ENCODE results near the gene ATXN3.

ATXN3 gene

GRCh38 chr14:92106143-92106926 lies at the start of gene ATXN3:
Gene ATXN3 (minus strand): TSS chr14:92106582. CDS start chr14:92106552, 30 bp downstream.
- peak; percentile 96 for DNase-seq (ENCODE audit: low spot score)
- in situ Hi-C loops (cut with MboI; ENCODE audit: low pct_unique_long_range_greater_than_20kb, low sequenced_read_pairs, unreplicated experiment), result no loop called here
- TF ChIP-seq CTCF (IDR thresholded peaks at IDR 0.05; ENCODE audit: extremely low read depth, insufficient read depth, missing control alignments), result peak; percentile 86

GRCh38 chr14:92154283-92154942 lies 48.0 kb upstream of the ATXN3 start:
- in situ Hi-C loops (cut with MboI; ENCODE audit: low pct_unique_long_range_greater_than_20kb, low sequenced_read_pairs, unreplicated experiment), result no loop called here
- no peak for DNase-seq (ENCODE audit: low spot score)
- TF ChIP-seq CTCF (IDR thresholded peaks at IDR 0.05; ENCODE audit: extremely low read depth, insufficient read depth, missing control alignments), result no peak

GRCh38 chr14:92153581-92153980 lies 47.2 kb upstream of the ATXN3 start:
- in situ Hi-C loops (cut with MboI; ENCODE audit: low pct_unique_long_range_greater_than_20kb, low sequenced_read_pairs, unreplicated experiment), result no loop called here
- DNase-seq (ENCODE audit: low spot score), result no peak

GRCh38 chr14:92144708-92145107 lies 38.3 kb upstream of the ATXN3 start:
- in situ Hi-C loops (cut with MboI; ENCODE audit: low pct_unique_long_range_greater_than_20kb, low sequenced_read_pairs, unreplicated experiment), result loop anchor here (25.0 kb wide), 1 partner anchor 543 kb away; no protein-coding TSS in a partner anchor
- DNase-seq (ENCODE audit: low spot score), result no peak
- TF ChIP-seq CTCF (IDR thresholded peaks at IDR 0.05; ENCODE audit: extremely low read depth, insufficient read depth, missing control alignments), result no peak

More at GRCh38 chr14:92153581-92153980, 47.2 kb upstream of the ATXN3 start:
- TF ChIP-seq CTCF (IDR thresholded peaks at IDR 0.05; ENCODE audit: extremely low read depth, insufficient read depth, missing control alignments), result no peak

GRCh38 chr14:92143962-92144361 lies 37.6 kb upstream of the ATXN3 start:
- in situ Hi-C loops (cut with MboI; ENCODE audit: low pct_unique_long_range_greater_than_20kb, low sequenced_read_pairs, unreplicated experiment), result loop anchor here (25.0 kb wide), 1 partner anchor 543 kb away; no protein-coding TSS in a partner anchor
- no peak for TF ChIP-seq CTCF (IDR thresholded peaks at IDR 0.05; ENCODE audit: extremely low read depth, insufficient read depth, missing control alignments)
- no peak for DNase-seq (ENCODE audit: low spot score)

GRCh38 chr14:92143309-92143708 lies 36.9 kb upstream of the ATXN3 start:
- DNase-seq (ENCODE audit: low spot score), result no peak
- no peak for TF ChIP-seq CTCF (IDR thresholded peaks at IDR 0.05; ENCODE audit: extremely low read depth, insufficient read depth, missing control alignments)
- in situ Hi-C loops (cut with MboI; ENCODE audit: low pct_unique_long_range_greater_than_20kb, low sequenced_read_pairs, unreplicated experiment), result loop anchor here (25.0 kb wide), 1 partner anchor 544 kb away; no protein-coding TSS in a partner anchor
